ENCODE measurements around the gene RPL3.

Gene RPL3

GRCh38 chr22:39316440-39317083, 2.9 kb downstream of the RPL3 start:
- no peak for DNase-seq

GRCh38 chr22:39315389-39315788, 4.0 kb downstream of the RPL3 start:
- no peak for DNase-seq

GRCh38 chr22:39314251-39314971, 5.0 kb downstream of the RPL3 start:
- DNase-seq = no peak

GRCh38 chr22:39313258-39314001, 6.0 kb downstream of the RPL3 start:
- no peak for DNase-seq

GRCh38 chr22:39312410-39312809, 7.0 kb downstream of the RPL3 start:
- DNase-seq = no peak

GRCh38 chr22:39311592-39312400, 7.6 kb downstream of the RPL3 start:
- DNase-seq = no peak

- DNase-seq = no peak
Measured at GRCh38 chr22:39309881-39310714, 9.3 kb downstream of the RPL3 start.

GRCh38 chr22:39309364-39309861, 10.0 kb downstream of the RPL3 start:
- no peak for DNase-seq

- no peak for DNase-seq
Measured at GRCh38 chr22:39308614-39309363, 10.6 kb downstream of the RPL3 start.

GRCh38 chr22:39306456-39307361, 12.7 kb downstream of the RPL3 start:
- no peak for DNase-seq

- DNase-seq = no peak
Measured at GRCh38 chr22:39303892-39304671, 15.3 kb downstream of the RPL3 start.

GRCh38 chr22:39303358-39303757, 16.1 kb downstream of the RPL3 start:
- no peak for DNase-seq

- no peak for DNase-seq
Measured at GRCh38 chr22:39302431-39302960, 16.9 kb downstream of the RPL3 start.

- DNase-seq = no peak
Measured at GRCh38 chr22:39301926-39302325, 17.5 kb downstream of the RPL3 start.

- no peak for DNase-seq
Measured at GRCh38 chr22:39301108-39301507, 18.3 kb downstream of the RPL3 start.

GRCh38 chr22:39300186-39300830, 19.1 kb downstream of the RPL3 start:
- no peak for DNase-seq

GRCh38 chr22:39299829-39300178, 19.6 kb downstream of the RPL3 start:
- DNase-seq = no peak

GRCh38 chr22:39298241-39298987, 21.0 kb downstream of the RPL3 start:
- DNase-seq = no peak
